ENCODE measurements around the gene LITAF.

The LITAF gene

GRCh38 chr16:11530171-11530940 is 56.4 kb downstream of the LITAF start:
- TF ChIP-seq CTCF (IDR thresholded peaks at IDR 0.05; ENCODE audit: low read length, missing control alignments): no peak
- H3K4me3 ChIP-seq (replicated peaks; ENCODE audit: low read depth, low read length): no peak overlapping the region
- DNase-seq (ENCODE audit: low read depth): peak; percentile 42

GRCh38 chr16:11529285-11529684 is 57.4 kb downstream of the LITAF start:
- DNase-seq (ENCODE audit: low read depth): no peak
- TF ChIP-seq CTCF (IDR thresholded peaks at IDR 0.05; ENCODE audit: low read length, missing control alignments): no peak
- H3K4me3 ChIP-seq (replicated peaks; ENCODE audit: low read depth, low read length): no peak overlapping the region

GRCh38 chr16:11528053-11528452 is 58.7 kb downstream of the LITAF start:
- no peak overlapping the region for H3K4me3 ChIP-seq (replicated peaks; ENCODE audit: low read depth, low read length)
- TF ChIP-seq CTCF (IDR thresholded peaks at IDR 0.05; ENCODE audit: low read length, missing control alignments): no peak
- no peak for DNase-seq (ENCODE audit: low read depth)

- TF ChIP-seq CTCF (IDR thresholded peaks at IDR 0.05; ENCODE audit: low read length, missing control alignments): no peak
- H3K4me3 ChIP-seq (replicated peaks; ENCODE audit: low read depth, low read length): no peak overlapping the region
- no peak for DNase-seq (ENCODE audit: low read depth)
These were observed 59.9 kb downstream of the LITAF start for GRCh38 chr16:11526655-11527350.

GRCh38 chr16:11524098-11524760 is 62.5 kb downstream of the LITAF start:
- H3K4me3 ChIP-seq (replicated peaks; ENCODE audit: low read depth, low read length): no peak overlapping the region
- DNase-seq (ENCODE audit: low read depth): no peak
- no peak for TF ChIP-seq CTCF (IDR thresholded peaks at IDR 0.05; ENCODE audit: low read length, missing control alignments)

GRCh38 chr16:11521055-11521454 is 65.7 kb downstream of the LITAF start:
- H3K4me3 ChIP-seq (replicated peaks; ENCODE audit: low read depth, low read length): no peak overlapping the region
- no peak for DNase-seq (ENCODE audit: low read depth)
- TF ChIP-seq CTCF (IDR thresholded peaks at IDR 0.05; ENCODE audit: low read length, missing control alignments): no peak
